Measurements from ENCODE around the gene CENPP.
A peak's percentile ranks its signal among the peaks of the same experiment; 100 is the strongest.

The CENPP gene

DNA sequence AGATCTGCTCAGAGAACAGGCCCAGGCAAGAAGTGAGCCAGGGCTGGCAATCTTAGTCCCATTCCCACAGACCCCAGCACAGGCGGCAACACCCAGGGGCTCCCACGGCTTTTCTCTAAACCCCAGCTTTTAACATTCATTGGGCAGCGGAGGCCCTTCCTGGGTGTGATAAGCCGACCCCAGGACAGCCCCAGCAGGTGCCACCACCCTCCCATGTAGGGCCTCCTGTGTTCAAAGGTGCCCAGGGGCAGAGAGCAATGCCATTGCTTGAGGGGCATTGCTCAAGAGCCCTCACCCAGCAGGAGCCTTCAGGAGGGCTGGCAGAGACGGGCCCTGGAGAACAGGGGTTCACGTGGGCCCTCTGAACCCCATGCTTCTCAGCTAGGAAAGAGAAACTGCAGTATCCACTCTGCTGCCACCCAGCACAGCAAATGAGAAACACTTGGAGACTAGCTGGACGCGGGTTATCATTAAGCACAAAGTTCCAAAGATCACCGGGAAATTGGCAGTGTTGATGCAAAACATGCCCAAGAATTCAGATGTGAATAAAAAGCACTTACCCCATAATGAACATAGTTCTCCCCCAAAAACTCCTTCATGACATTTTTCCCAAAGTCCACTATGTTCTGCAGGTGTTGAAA lies 330.3 kb downstream of the CENPP start:
- Mint-ChIP-seq H3K36me3 (peaks cover 42 to 63% of the 10 kb centered on the region in 2 donors), H3K9me3 (no peaks in the 10 kb centered on the region), H3K4me3 (no peak overlapping the region), H3K4me1 (peaks cover 18% of the 10 kb centered on the region in 2 donors), H3K27ac (no peak overlapping the region), H3K27me3 (no peaks in the 10 kb centered on the region)
- no peak for ATAC-seq (replicated peaks)
- no peak for DNase-seq

DNA sequence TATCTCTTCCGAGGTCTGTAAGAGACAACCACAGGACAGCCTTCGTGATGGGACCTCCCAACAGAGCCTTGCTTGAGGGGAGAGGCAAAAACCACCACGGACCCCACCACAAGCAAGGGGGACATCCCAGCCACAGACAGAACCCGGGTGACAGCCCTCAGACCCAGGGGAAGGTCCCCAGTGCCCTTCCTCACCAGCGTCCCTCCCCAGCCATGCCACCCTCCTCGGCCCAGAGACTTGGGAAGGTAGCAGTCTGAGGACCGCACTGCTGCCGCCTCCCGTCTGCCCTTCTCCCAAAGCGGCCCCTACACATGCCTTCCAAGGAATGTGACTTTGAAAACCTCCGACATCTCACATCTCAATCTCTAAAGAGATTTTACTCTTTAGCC lies 330.8 kb downstream of the CENPP start:
- H3K36me3 Mint-ChIP-seq, result peaks cover 43 to 60% of the 10 kb centered on the region in 2 donors
- peaks cover 20 to 24% of the 10 kb centered on the region in 2 donors for H3K4me1 Mint-ChIP-seq
- no peaks in the 10 kb centered on the region for H3K27me3 Mint-ChIP-seq
- no peak overlapping the region for H3K4me3 Mint-ChIP-seq
- H3K27ac Mint-ChIP-seq, result no peak overlapping the region
- DNase-seq, result no peak
- ATAC-seq (replicated peaks), result no peak
- H3K9me3 Mint-ChIP-seq, result no peaks in the 10 kb centered on the region

DNA sequence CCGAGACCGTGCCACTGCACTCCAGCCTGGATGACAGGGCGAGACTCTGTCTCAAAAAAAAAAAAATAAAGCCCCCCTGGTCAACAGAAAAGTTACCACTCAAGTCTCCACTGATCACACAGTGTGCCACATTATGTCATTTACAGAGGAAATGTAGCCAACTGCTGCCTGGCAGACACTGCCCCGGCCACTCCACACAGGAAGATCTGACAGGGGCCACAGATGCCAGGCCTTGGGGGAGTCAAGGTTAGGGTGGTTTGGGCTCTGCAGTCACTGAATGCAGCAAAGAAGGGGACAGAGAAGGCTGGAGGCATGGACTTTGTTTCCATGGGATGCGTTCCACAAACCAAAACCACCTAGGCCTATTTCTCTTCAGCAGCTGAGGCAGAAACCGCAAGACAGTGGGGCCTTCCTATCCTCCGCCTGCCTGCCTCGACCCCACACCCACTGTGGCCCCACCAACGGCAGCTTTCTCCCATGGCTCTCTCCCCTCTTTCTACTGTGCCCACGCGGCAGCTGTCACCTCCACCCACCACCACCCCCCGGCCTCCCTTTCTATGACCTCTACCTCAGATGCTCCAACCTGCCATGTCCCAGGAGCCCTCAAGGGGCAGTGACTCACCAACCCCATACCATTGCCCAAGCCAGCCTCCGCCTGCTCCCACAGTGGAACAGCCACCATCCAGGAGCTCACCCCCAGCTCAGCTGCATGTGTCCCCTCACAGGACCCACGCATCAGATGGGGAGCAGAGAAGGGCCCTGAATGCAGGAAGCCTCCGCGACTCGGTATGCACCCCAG lies 331.7 kb downstream of the CENPP start:
- Mint-ChIP-seq H3K27ac (peak overlapping the region; percentile 63), H3K4me1 (peaks cover 23 to 32% of the 10 kb centered on the region in 2 donors), H3K9me3 (no peaks in the 10 kb centered on the region), H3K27me3 (no peaks in the 10 kb centered on the region), H3K4me3 (no peak overlapping the region), H3K36me3 (peaks cover 44 to 67% of the 10 kb centered on the region in 2 donors)
- DNase-seq, result no peak
- no peak for ATAC-seq (replicated peaks)

DNA sequence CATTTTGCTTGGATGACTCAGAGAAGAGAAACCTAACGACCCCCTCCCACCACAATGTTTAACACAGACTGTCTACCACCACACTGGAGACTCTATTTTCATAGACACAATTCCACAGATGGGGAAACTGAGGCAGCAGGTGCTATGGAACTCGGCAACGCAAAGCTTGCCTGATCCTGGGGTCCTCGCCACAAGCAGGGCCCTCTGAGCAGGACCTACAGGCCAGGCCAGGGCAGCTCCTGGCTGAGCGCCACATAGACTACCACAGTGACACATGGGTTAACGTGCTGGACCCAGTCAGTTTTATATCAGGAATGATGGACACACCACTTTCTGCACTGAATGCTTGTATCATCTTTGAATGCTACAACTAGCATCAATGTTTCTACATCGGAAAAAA lies 332.4 kb downstream of the CENPP start:
- DNase-seq, result no peak
- no peak overlapping the region for H3K27ac Mint-ChIP-seq
- no peak overlapping the region for H3K4me3 Mint-ChIP-seq
- ATAC-seq (replicated peaks), result no peak
- H3K27me3 Mint-ChIP-seq, result no peaks in the 10 kb centered on the region
- peaks cover 23 to 34% of the 10 kb centered on the region in 2 donors for H3K4me1 Mint-ChIP-seq
- H3K9me3 Mint-ChIP-seq, result no peaks in the 10 kb centered on the region
- H3K36me3 Mint-ChIP-seq, result peaks cover 44 to 69% of the 10 kb centered on the region in 2 donors

DNA sequence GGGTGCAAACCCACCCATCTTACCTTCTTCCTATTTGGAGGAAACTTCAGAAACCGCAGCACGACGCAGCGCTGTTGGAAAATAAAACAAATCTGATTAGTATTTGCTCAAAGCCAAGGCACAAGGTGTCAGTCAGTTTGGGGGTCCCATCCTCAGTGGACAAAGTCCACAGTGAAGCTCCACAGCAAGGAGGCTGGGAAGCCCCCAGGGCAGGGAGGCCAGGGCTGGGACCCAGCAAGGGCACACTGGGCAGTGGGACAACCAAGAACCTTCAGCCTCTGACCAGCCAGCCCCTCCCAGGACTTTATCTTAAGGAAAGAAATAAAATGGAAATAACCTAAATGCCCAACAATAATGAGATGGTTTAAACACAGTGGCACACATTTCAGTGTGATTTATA lies 332.9 kb downstream of the CENPP start:
- peaks cover 28 to 38% of the 10 kb centered on the region in 2 donors for H3K4me1 Mint-ChIP-seq
- no peaks in the 10 kb centered on the region for H3K27me3 Mint-ChIP-seq
- H3K36me3 Mint-ChIP-seq, result peaks cover 48 to 69% of the 10 kb centered on the region in 2 donors
- no peak for ATAC-seq (replicated peaks)
- no peak overlapping the region for H3K4me3 Mint-ChIP-seq
- no peaks in the 10 kb centered on the region for H3K9me3 Mint-ChIP-seq
- no peak overlapping the region for H3K27ac Mint-ChIP-seq
- no peak for DNase-seq

DNA sequence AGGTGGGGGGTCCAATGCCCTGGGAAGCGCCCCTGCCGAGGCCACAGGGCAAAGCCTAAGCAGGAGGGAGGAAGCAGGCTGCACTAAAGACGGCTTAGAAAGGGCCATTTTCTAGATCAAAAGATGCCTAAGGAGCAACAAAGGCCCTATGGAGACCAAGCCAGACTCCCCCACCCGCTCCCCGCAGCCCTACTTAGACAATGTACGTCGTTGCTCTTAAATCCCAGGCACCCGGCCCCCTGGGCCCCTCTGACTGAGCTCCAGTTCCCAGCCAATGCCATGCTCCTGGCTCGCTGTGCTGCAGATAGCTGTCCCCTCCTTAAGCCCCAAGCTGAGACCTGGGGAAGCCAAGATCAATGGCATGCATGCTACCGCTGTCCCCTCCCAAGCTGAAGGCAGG lies 333.8 kb downstream of the CENPP start:
- peaks cover 33 to 47% of the 10 kb centered on the region in 2 donors for H3K4me1 Mint-ChIP-seq
- DNase-seq, result no peak
- no peak overlapping the region for H3K4me3 Mint-ChIP-seq
- ATAC-seq (replicated peaks), result no peak
- H3K27me3 Mint-ChIP-seq, result no peaks in the 10 kb centered on the region
- no peak overlapping the region for H3K27ac Mint-ChIP-seq
- no peaks in the 10 kb centered on the region for H3K9me3 Mint-ChIP-seq
- peaks cover 46 to 60% of the 10 kb centered on the region in 2 donors for H3K36me3 Mint-ChIP-seq

DNA sequence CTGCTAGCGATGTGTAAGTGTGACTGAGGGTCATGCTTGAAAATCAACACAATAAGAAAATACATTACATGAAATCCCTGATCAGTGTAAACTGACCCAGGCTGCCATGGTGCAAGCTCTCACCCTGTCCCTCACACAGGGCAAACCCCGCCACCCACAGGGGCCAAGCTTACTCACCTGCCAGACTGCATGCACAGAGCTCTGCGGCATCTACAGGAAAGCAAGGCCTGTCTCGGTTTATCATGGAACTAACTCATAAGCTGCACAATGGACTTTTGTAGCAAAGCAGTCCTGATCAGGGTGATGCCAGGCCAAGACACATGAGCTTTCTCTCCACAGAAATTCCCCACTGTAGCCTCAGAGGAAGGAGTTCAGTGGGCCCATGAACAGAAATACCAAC lies 334.5 kb downstream of the CENPP start:
- no peak overlapping the region for H3K4me3 Mint-ChIP-seq
- peaks cover 46 to 59% of the 10 kb centered on the region in 2 donors for H3K36me3 Mint-ChIP-seq
- DNase-seq (no peak), ATAC-seq (replicated peaks) (no peak)
- no peak overlapping the region for H3K27ac Mint-ChIP-seq
- peaks cover 33 to 47% of the 10 kb centered on the region in 2 donors for H3K4me1 Mint-ChIP-seq
- H3K9me3 Mint-ChIP-seq, result no peaks in the 10 kb centered on the region
- H3K27me3 Mint-ChIP-seq, result no peaks in the 10 kb centered on the region

DNA sequence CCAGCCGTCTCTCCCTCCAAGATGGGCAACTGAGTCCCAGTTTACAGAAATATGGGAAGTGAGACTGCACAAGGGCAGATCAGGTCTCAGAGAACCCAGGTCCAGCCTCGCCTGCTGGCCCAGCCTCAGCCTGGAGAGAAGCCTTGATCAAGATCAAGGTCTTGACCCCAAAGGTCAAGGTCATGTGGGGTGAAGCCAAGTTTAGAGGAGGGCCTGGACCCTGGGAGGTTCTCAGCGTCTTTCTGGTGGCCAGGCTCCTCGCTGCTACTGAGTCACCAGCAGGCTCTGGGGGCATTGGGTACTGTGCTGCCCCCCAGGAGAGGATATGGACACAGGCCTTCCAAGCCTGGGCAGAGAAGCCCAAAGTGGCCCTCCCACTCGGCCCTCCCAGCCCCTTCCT lies 335.4 kb downstream of the CENPP start:
- DNase-seq, result no peak
- Mint-ChIP-seq H3K27ac (no peak overlapping the region), H3K36me3 (peaks cover 42 to 58% of the 10 kb centered on the region in 2 donors), H3K4me1 (peaks cover 35 to 46% of the 10 kb centered on the region in 2 donors), H3K9me3 (no peaks in the 10 kb centered on the region), H3K27me3 (no peaks in the 10 kb centered on the region), H3K4me3 (no peak overlapping the region)
- no peak for ATAC-seq (replicated peaks)

DNA sequence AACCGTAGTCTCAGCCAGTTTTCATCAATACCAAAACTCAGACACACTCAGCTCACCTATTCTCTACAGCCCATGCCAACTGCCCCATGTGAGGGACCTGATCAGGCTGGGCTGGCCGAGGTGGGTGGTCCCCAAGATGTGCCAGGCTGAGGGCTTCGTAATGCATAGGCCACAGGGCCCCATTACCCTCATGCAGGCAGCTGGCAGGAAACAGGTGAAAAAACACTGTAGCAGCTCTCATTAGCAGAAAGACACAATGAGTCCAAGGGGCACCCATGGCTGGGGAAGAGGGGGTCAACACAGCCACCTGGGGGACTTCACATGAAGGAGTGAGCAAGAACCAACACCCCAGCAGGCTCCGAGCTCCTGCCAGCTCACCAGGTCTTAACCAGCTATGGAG lies 336.0 kb downstream of the CENPP start:
- Mint-ChIP-seq H3K4me3 (no peak overlapping the region), H3K27ac (peak overlapping the region; percentile 11), H3K4me1 (peaks cover 38 to 52% of the 10 kb centered on the region in 2 donors)

DNA sequence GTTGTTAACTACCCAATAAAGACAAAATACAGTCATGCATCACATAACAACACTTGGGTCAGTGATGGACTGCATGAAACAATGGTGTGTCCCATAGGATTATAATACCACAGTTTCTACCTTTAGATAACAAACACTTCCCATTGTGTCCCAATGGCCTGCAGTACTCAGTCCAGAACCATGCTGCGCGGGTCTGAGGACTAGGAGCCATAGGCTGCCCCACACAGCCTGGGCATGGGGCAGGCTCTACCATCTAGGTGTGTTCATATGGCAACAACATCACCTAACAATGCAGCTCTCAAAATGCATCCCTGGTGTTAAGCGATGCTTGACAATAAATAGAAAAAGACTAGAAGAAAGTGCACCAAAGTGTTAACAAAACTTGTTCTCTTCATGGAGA lies 337.4 kb downstream of the CENPP start:
- H3K9me3 Mint-ChIP-seq, result no peaks in the 10 kb centered on the region
- H3K27ac Mint-ChIP-seq, result no peak overlapping the region
- no peaks in the 10 kb centered on the region for H3K27me3 Mint-ChIP-seq
- peaks cover 40 to 65% of the 10 kb centered on the region in 2 donors for H3K4me1 Mint-ChIP-seq
- H3K36me3 Mint-ChIP-seq, result peaks cover 35 to 55% of the 10 kb centered on the region in 2 donors
- ATAC-seq (replicated peaks), result no peak
- H3K4me3 Mint-ChIP-seq, result no peak overlapping the region
- DNase-seq, result no peak

More for the DNA sequence above, 336.0 kb downstream of the CENPP start:
- DNase-seq, result no peak
- H3K9me3 Mint-ChIP-seq, result no peaks in the 10 kb centered on the region
- H3K36me3 Mint-ChIP-seq, result peaks cover 42 to 55% of the 10 kb centered on the region in 2 donors
- no peaks in the 10 kb centered on the region for H3K27me3 Mint-ChIP-seq
- no peak for ATAC-seq (replicated peaks)

DNA sequence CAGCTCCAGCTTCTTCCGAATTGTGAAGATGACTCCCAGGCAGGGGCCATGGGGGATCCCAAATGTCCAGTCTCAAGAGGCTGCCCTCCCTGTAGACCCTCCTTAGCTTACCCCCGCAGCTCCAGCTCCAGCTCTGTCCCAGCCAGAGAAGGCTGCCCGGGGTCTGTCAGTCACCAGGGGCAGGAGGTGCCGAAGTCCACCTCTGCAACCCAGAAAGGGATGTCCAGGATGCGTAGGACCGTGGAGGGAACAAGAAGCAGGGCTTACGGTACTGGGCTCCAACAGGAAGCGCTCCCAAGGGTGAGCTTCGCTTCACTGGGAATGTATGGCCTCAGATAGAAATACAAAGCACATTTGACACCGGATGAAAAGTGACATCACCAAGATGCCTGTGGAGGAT lies 338.2 kb downstream of the CENPP start:
- H3K9me3 Mint-ChIP-seq, result no peaks in the 10 kb centered on the region
- ATAC-seq (replicated peaks), result no peak
- no peak for DNase-seq
- peak overlapping the region; percentile 25 for H3K27ac Mint-ChIP-seq
- H3K36me3 Mint-ChIP-seq, result peaks cover 30 to 54% of the 10 kb centered on the region in 2 donors
- no peaks in the 10 kb centered on the region for H3K27me3 Mint-ChIP-seq
- H3K4me3 Mint-ChIP-seq, result no peak overlapping the region
- H3K4me1 Mint-ChIP-seq, result peaks cover 44 to 73% of the 10 kb centered on the region in 2 donors

DNA sequence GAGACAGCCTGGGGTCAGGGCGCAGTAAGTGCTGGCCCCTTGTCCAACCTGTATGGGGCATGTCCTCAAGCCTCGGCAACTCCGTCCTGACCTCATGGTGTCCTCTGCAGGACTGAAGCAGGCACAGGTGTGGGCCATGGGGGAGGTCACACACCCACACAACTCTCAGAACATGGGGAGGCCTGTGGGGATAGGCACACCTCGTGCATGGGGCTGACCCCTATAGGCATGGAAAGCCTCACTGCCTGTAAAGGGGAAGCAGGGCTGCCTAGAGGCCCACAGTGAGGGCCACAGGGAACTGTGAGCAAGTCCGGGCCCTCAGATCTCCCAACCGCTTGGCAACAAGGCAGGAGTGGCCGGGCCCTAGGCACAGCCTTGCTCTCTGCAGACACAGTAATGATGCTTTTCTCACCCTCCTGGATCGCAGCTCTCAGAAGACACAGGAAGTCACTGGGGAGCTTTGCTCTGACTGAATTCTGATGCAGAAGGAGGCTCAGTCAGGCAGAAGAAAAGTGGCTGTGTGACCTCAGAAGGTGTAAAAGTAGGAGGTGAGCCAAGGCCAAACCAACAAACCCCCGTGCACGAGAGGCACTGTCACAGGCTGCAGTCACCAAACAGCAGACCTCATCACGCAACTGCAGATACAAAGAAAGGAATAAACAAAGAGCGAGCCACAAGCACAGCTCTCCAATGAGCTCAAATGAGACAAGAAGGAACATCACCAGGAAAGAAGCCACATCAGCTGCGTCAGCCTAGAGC lies 338.8 kb downstream of the CENPP start:
- peak overlapping the region; percentile 53 for H3K27ac Mint-ChIP-seq
- H3K4me3 Mint-ChIP-seq, result peak overlapping the region in 1 of 2 donors; percentile 42
- no peaks in the 10 kb centered on the region for H3K27me3 Mint-ChIP-seq
- H3K36me3 Mint-ChIP-seq, result peaks cover 30 to 55% of the 10 kb centered on the region in 2 donors
- peak; percentile 12 to 37 for ATAC-seq (replicated peaks)
- DNase-seq, result no peak
- H3K4me1 Mint-ChIP-seq, result peaks cover 45 to 78% of the 10 kb centered on the region in 2 donors
- no peaks in the 10 kb centered on the region for H3K9me3 Mint-ChIP-seq

DNA sequence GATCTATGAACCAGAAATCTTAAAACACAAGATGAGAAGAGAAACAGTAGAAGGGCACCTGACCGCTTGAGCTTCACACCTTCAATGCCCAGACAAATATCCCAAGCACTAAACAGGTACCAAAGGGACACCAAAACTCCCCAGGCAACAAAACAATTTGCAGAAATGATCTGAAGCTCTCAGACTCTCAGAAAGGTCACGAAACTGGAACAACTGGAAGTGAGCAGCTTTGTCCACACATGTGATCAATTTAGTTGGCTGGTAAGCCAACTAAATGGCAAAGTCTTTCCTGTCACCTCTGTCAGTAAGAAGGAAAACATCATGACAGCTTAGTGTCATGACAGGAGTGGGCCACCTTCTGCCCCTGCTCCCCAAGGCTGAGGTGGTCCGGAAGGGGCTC lies 340.1 kb downstream of the CENPP start:
- Mint-ChIP-seq H3K27ac (no peak overlapping the region), H3K27me3 (no peaks in the 10 kb centered on the region), H3K9me3 (no peaks in the 10 kb centered on the region), H3K36me3 (peaks cover 30 to 52% of the 10 kb centered on the region in 2 donors), H3K4me1 (peaks cover 43 to 76% of the 10 kb centered on the region in 2 donors), H3K4me3 (peak overlapping the region in 1 of 2 donors; percentile 37)
- ATAC-seq (replicated peaks) (no peak), DNase-seq (no peak)

DNA sequence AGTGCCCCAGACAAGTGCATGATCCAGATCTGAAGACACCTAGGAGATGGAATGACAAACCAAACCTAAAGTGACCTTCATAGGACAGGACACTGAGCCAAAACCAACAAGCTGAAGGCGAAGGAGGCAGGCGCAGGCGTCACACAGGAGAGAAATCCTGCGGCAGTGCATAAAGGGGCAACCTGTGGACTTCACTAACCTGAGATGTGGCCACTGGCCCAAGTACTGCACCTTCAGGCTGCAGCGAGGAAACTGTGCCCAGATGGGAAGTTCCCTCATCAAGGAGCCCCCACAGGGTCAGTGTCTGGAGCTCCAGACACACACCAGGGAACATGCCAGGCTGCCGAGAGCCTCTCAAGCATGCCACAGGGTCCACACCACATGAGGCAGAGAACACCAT lies 340.5 kb downstream of the CENPP start:
- ATAC-seq (replicated peaks), result no peak
- no peaks in the 10 kb centered on the region for H3K9me3 Mint-ChIP-seq
- H3K4me1 Mint-ChIP-seq, result peaks cover 43 to 73% of the 10 kb centered on the region in 2 donors
- H3K27me3 Mint-ChIP-seq, result no peaks in the 10 kb centered on the region
- H3K4me3 Mint-ChIP-seq, result peak overlapping the region in 1 of 2 donors; percentile 37
- H3K27ac Mint-ChIP-seq, result no peak overlapping the region
- H3K36me3 Mint-ChIP-seq, result peaks cover 30 to 52% of the 10 kb centered on the region in 2 donors
- DNase-seq, result no peak
